ENCODE measurements around the gene EGFLAM.

DNA sequence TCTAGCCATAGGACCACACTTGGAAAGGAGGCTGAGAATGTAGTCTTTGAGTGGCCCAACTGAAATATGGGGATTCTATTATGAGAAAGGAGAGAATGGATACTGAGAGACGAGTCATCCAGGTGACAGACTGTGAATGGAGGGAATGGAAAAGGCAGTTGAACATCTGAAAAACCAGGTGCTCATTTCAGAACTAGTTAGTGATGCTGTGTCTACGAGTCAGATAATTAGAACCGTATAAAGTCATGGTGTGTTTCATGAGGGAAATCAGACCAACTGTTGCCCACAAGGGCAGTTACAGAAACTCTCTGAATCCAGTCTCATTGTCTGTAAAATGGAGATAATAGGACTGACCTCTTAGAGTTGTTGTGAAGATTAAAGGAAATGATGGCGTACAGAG, 86.5 kb downstream of the EGFLAM start:
- TF ChIP-seq E2F1 (CRISPR knock-in tag; IDR thresholded peaks at IDR 0.05) (no peak), ZNF263 (CRISPR knock-in tag; IDR thresholded peaks at IDR 0.05; ENCODE audit: low read depth) (no peak)
- TF ChIP-seq, protein P1, sequence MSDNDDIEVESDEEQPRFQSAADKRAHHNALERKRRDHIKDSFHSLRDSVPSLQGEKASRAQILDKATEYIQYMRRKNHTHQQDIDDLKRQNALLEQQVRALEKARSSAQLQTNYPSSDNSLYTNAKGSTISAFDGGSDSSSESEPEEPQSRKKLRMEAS (CRISPR knock-in tag; IDR thresholded peaks at IDR 0.05) = no peak
- TF ChIP-seq, protein P2, sequence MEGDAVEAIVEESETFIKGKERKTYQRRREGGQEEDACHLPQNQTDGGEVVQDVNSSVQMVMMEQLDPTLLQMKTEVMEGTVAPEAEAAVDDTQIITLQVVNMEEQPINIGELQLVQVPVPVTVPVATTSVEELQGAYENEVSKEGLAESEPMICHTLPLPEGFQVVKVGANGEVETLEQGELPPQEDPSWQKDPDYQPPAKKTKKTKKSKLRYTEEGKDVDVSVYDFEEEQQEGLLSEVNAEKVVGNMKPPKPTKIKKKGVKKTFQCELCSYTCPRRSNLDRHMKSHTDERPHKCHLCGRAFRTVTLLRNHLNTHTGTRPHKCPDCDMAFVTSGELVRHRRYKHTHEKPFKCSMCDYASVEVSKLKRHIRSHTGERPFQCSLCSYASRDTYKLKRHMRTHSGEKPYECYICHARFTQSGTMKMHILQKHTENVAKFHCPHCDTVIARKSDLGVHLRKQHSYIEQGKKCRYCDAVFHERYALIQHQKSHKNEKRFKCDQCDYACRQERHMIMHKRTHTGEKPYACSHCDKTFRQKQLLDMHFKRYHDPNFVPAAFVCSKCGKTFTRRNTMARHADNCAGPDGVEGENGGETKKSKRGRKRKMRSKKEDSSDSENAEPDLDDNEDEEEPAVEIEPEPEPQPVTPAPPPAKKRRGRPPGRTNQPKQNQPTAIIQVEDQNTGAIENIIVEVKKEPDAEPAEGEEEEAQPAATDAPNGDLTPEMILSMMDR (IDR thresholded peaks at IDR 0.05) = no peak
